Neural progenitor cell (in vitro differentiated cells): Measurements from ENCODE around the gene BTBD6. TPM values are rescaled to one million over a fixed set of nuclear protein-coding genes. Genes with fewer than 3 reads are reported as not detected.
"Not testable (repeated sequence)": the region's sequence is repeated elsewhere in the genome, so short reads cannot be mapped to it uniquely, and the experiment has no call there.

ENCODE experiments used
- DNase-seq: peaks from one replicate; pipeline ENCODE4 v3.0.0-alpha.2; 2016; ENCODE audit warnings: low spot score
- H2AFZ ChIP-seq: fragments of 200-600 bp; sonication (generic); replicated peaks from 2 replicates; pipeline ENCODE4 v1.6.1; 2016; ENCODE audit warnings: antibody characterized with exemption
- H3F3A ChIP-seq: fragments of 200-600 bp; sonication (generic); 2 replicates; pipeline ENCODE4 v1.6.1; 2016; ENCODE audit warnings: antibody characterized with exemption, low read depth
- H3K27ac ChIP-seq: fragments of 200-600 bp; sonication (generic); 2 replicates; pipeline ENCODE4 v1.5.1; 2016; ENCODE audit warnings: mild to moderate bottlenecking
- H3K27me3 ChIP-seq: fragments of 200-600 bp; sonication (generic); 2 replicates; pipeline ENCODE4 v1.6.1; 2016; ENCODE audit warnings: mild to moderate bottlenecking, moderate library complexity
- H3K36me3 ChIP-seq: fragments of 200-600 bp; sonication (generic); 2 replicates; pipeline ENCODE4 v1.5.1; 2016
- H3K4me1 ChIP-seq: fragments of 200-600 bp; sonication (generic); 2 replicates; pipeline ENCODE4 v1.6.1; 2016; ENCODE audit warnings: mixed run types
- H3K4me2 ChIP-seq: fragments of 200-600 bp; sonication (generic); 2 replicates; pipeline ENCODE4 v1.6.1; 2016
- H3K4me3 ChIP-seq: fragments of 200-600 bp; sonication (generic); 2 replicates; pipeline ENCODE4 v1.5.1; 2016
- H3K79me2 ChIP-seq: fragments of 200-600 bp; sonication (generic); 2 replicates; pipeline ENCODE4 v1.6.1; 2016; ENCODE audit warnings: low read depth
- H3K9ac ChIP-seq: fragments of 200-600 bp; sonication (generic); 2 replicates; pipeline ENCODE4 v1.6.1; 2016
- H3K9me3 ChIP-seq: fragments of 200-600 bp; sonication (generic); 2 replicates; pipeline ENCODE4 v1.5.1; 2016; ENCODE audit warnings: low read depth
- H4K20me1 ChIP-seq: fragments of 200-600 bp; sonication (generic); 2 replicates; pipeline ENCODE4 v1.6.1; 2016; ENCODE audit warnings: low read depth
- H3K27ac Mint-ChIP-seq: 3 replicates; pipeline ENCODE4 v1.8.0; 2021; ENCODE audit warnings: mixed read lengths
- H3K27me3 Mint-ChIP-seq: 2 replicates; pipeline ENCODE4 v1.8.0; 2022; ENCODE audit warnings: low read depth, mild to moderate bottlenecking, inconsistent platforms, moderate library complexity, mixed read lengths; ENCODE audit not compliant: insufficient read depth
- H3K36me3 Mint-ChIP-seq: 3 replicates; pipeline ENCODE4 v1.8.0; 2021; ENCODE audit warnings: mixed read lengths
- H3K4me1 Mint-ChIP-seq: 3 replicates; pipeline ENCODE4 v1.8.0; 2021; ENCODE audit warnings: mixed read lengths
- H3K4me3 Mint-ChIP-seq: 3 replicates; pipeline ENCODE4 v1.8.0; 2021; ENCODE audit warnings: mild to moderate bottlenecking, moderate library complexity, mixed read lengths
- H3K9me3 Mint-ChIP-seq: 3 replicates; pipeline ENCODE4 v1.8.0; 2020; ENCODE audit warnings: mixed read lengths
- CTCF ChIP-seq: fragments of 200-600 bp; sonication (generic); IDR thresholded peaks from 2 replicates; pipeline ENCODE4 v1.5.1; 2017; ENCODE audit warnings: antibody characterized with exemption, mild to moderate bottlenecking
- EZH2 ChIP-seq: fragments of 200-600 bp; sonication (generic); IDR thresholded peaks from 2 replicates; pipeline ENCODE4 v1.6.1; 2017; ENCODE audit warnings: antibody characterized with exemption, mild to moderate bottlenecking, moderate library complexity
- EZH2phosphoT487 ChIP-seq: fragments of 200-600 bp; sonication (generic); IDR thresholded peaks from 2 replicates; pipeline ENCODE4 v1.6.1; 2017; ENCODE audit warnings: antibody characterized with exemption
- total RNA-seq: library from RNA; depleted of rRNA; stranded (reverse); fragments of >200 nt; gene quantifications from 2 replicates; pipeline ENCODE4 v1.2.3, GENCODE V29; 2015; ENCODE audit warnings: low replicate concordance

Gene BTBD6
- total RNA-seq, 1 donor from 2014 or later: 9.0 TPM

GRCh38 chr14:105274637-105275036 is 26.3 kb downstream of the BTBD6 start:
- no peaks in the 10 kb centered on the region for H3K9me3 Mint-ChIP-seq
- H3K27ac ChIP-seq: no peak overlapping the region
- H3K4me3 ChIP-seq: no peak overlapping the region
- no peak for DNase-seq
- no peaks in the 10 kb centered on the region for H3K9me3 ChIP-seq
- H3K36me3 Mint-ChIP-seq: no peaks in the 10 kb centered on the region
- H3F3A ChIP-seq: no peaks in the 10 kb centered on the region
- H3K27ac Mint-ChIP-seq: no peak overlapping the region
- H3K27me3 ChIP-seq: no peaks in the 10 kb centered on the region
- peaks cover 8% of the 10 kb centered on the region for H4K20me1 ChIP-seq
- peaks cover under 1% of the 10 kb centered on the region for H3K27me3 Mint-ChIP-seq
- H2AFZ ChIP-seq: no peak overlapping the region
- peaks cover 15% of the 10 kb centered on the region for H3K4me1 Mint-ChIP-seq
- no peaks in the 10 kb centered on the region for H3K4me1 ChIP-seq
- TF ChIP-seq CTCF (no peak), EZH2phosphoT487 (no peak), EZH2 (no peak)
- H3K79me2 ChIP-seq: peaks cover 10% of the 10 kb centered on the region
- no peak overlapping the region for H3K4me2 ChIP-seq
- no peak overlapping the region for H3K4me3 Mint-ChIP-seq
- H3K36me3 ChIP-seq: no peaks in the 10 kb centered on the region
- H3K9ac ChIP-seq: no peak overlapping the region

- H3K9me3 ChIP-seq: no peaks in the 10 kb centered on the region
- no peaks in the 10 kb centered on the region for H3K36me3 ChIP-seq
- no peaks in the 10 kb centered on the region for H3F3A ChIP-seq
- peaks cover 18% of the 10 kb centered on the region for H3K4me1 Mint-ChIP-seq
- no peak overlapping the region for H3K9ac ChIP-seq
- no peaks in the 10 kb centered on the region for H3K27me3 ChIP-seq
- no peaks in the 10 kb centered on the region for H3K9me3 Mint-ChIP-seq
- peaks cover 6% of the 10 kb centered on the region for H4K20me1 ChIP-seq
- H3K27ac ChIP-seq: no peak overlapping the region
- no peak for DNase-seq
- H3K4me1 ChIP-seq: no peaks in the 10 kb centered on the region
- H3K27me3 Mint-ChIP-seq: no peaks in the 10 kb centered on the region
- H3K27ac Mint-ChIP-seq: peak overlapping the region; percentile 90
- H3K36me3 Mint-ChIP-seq: no peaks in the 10 kb centered on the region
- no peak overlapping the region for H3K4me2 ChIP-seq
- H3K4me3 Mint-ChIP-seq: no peak overlapping the region
- H3K79me2 ChIP-seq: peaks cover 10% of the 10 kb centered on the region
- H3K4me3 ChIP-seq: no peak overlapping the region
- H2AFZ ChIP-seq: no peak overlapping the region
- TF ChIP-seq CTCF (no peak), EZH2phosphoT487 (no peak), EZH2 (no peak)
Measured at GRCh38 chr14:105275267-105275946, 27.1 kb downstream of the BTBD6 start.

GRCh38 chr14:105277448-105277847 is 29.1 kb downstream of the BTBD6 start:
- H3K9me3 Mint-ChIP-seq, H3K27ac ChIP-seq, H3K36me3 Mint-ChIP-seq, H3F3A ChIP-seq, H3K27me3 ChIP-seq, H3K27me3 Mint-ChIP-seq, H4K20me1 ChIP-seq, H3K4me3 ChIP-seq, H3K36me3 ChIP-seq, H3K9me3 ChIP-seq, H3K4me2 ChIP-seq, DNase-seq, H3K4me3 Mint-ChIP-seq, H3K4me1 ChIP-seq, H2AFZ ChIP-seq, H3K9ac ChIP-seq: not testable (repeated sequence)
- H3K79me2 ChIP-seq: peaks cover 10% of the 10 kb centered on the region
- peaks cover 26% of the 10 kb centered on the region for H3K4me1 Mint-ChIP-seq
- peak overlapping the region; percentile 57 for H3K27ac Mint-ChIP-seq

GRCh38 chr14:105279642-105280361 is 31.5 kb downstream of the BTBD6 start:
- Histone ChIP-seq H3K4me1 (peaks cover 6% of the 10 kb centered on the region), H3K36me3 (no peaks in the 10 kb centered on the region), H3K4me2 (no peak overlapping the region), H3K27me3 (no peaks in the 10 kb centered on the region), H3K79me2 (peaks cover 19% of the 10 kb centered on the region), H3K9ac (no peak overlapping the region), H3K27ac (no peak overlapping the region), H3F3A (no peaks in the 10 kb centered on the region), H2AFZ (no peak overlapping the region), H3K9me3 (no peaks in the 10 kb centered on the region), H3K4me3 (no peak overlapping the region), H4K20me1 (peaks cover 26% of the 10 kb centered on the region)
- H3K4me3 Mint-ChIP-seq: no peak overlapping the region
- H3K27ac Mint-ChIP-seq: no peak overlapping the region
- no peaks in the 10 kb centered on the region for H3K27me3 Mint-ChIP-seq
- TF ChIP-seq EZH2: no peak
- no peak for TF ChIP-seq CTCF
- TF ChIP-seq EZH2phosphoT487: no peak
- H3K4me1 Mint-ChIP-seq: peaks cover 24% of the 10 kb centered on the region
- H3K9me3 Mint-ChIP-seq: no peaks in the 10 kb centered on the region
- no peaks in the 10 kb centered on the region for H3K36me3 Mint-ChIP-seq
- no peak for DNase-seq
